Keratinocyte (primary cell): ENCODE data around the gene ATCAY. TPM values are rescaled to one million over a fixed set of nuclear protein-coding genes. Genes with fewer than 3 reads are reported as not detected.

Source experiments
- DNase-seq: peaks from one replicate; pipeline ENCODE4 v3.0.0-alpha.2; 2011; ENCODE audit warnings: low read depth, missing footprints, low spot score
- FAIRE-seq: peaks from 2 replicates; lab custom pipeline; 2011; peaks lifted over from hg19 to GRCh38; lab: Jason Lieb, UNC
- H2AFZ ChIP-seq: 2 replicates; pipeline ENCODE4 v1.6.0; 2012; ENCODE audit warnings: low read length, control low read depth, inconsistent platforms; ENCODE audit not compliant: control insufficient read depth
- H3K27ac ChIP-seq: 2 replicates; pipeline ENCODE4 v1.5.1; 2011; ENCODE audit warnings: low read length; ENCODE audit not compliant: control insufficient read depth, insufficient read depth
- H3K27me3 ChIP-seq: 3 replicates; pipeline ENCODE4 v1.6.0; 2011; ENCODE audit warnings: low read length; ENCODE audit not compliant: control insufficient read depth, insufficient read depth; ENCODE audit errors: extremely low read depth
- H3K36me3 ChIP-seq, 2 experiments: 2 replicates in 1 of 2; 3 replicates in 1 of 2; pipeline ENCODE4 v1.5.1; 2011; ENCODE audit warnings: low read length in 2 of 2, mild to moderate bottlenecking in 1 of 2; ENCODE audit not compliant: control insufficient read depth in 2 of 2, insufficient read depth in 2 of 2; ENCODE audit errors: extremely low read depth in 1 of 2
- H3K4me1 ChIP-seq: 3 replicates; pipeline ENCODE4 v1.5.1; 2011; ENCODE audit warnings: low read length; ENCODE audit not compliant: control insufficient read depth, insufficient read depth; ENCODE audit errors: extremely low read depth
- H3K4me2 ChIP-seq: 3 replicates; pipeline ENCODE4 v1.6.0; 2011; ENCODE audit warnings: low read depth, low read length; ENCODE audit not compliant: control insufficient read depth, insufficient read depth; ENCODE audit errors: extremely low read depth
- H3K4me3 ChIP-seq, 3 experiments: fragments of 200-600 bp in 1 of 3; sonication (generic) in 1 of 3; 2 replicates in 2 of 3; 3 replicates in 1 of 3; pipeline ENCODE4 v1.5.1; 2011 to 2016; ENCODE audit warnings: low read length in 3 of 3, mild to moderate bottlenecking in 3 of 3, control low read depth in 2 of 3, inconsistent platforms in 1 of 3, low read depth in 1 of 3, mixed read lengths in 1 of 3, mixed run types in 1 of 3, moderate library complexity in 1 of 3; ENCODE audit not compliant: control insufficient read depth in 2 of 3, insufficient read depth in 2 of 3; ENCODE audit errors: extremely low read depth in 1 of 3
- H3K79me2 ChIP-seq: 2 replicates; pipeline ENCODE4 v1.6.0; 2012; ENCODE audit warnings: low read length; ENCODE audit not compliant: control insufficient read depth, insufficient read depth
- H3K9ac ChIP-seq: 3 replicates; pipeline ENCODE4 v1.6.0; 2011; ENCODE audit warnings: low read length; ENCODE audit not compliant: control insufficient read depth, insufficient read depth; ENCODE audit errors: extremely low read depth
- H3K9me1 ChIP-seq: 3 replicates; pipeline ENCODE4 v1.6.0; 2011; ENCODE audit warnings: low read length; ENCODE audit not compliant: control insufficient read depth, insufficient read depth; ENCODE audit errors: extremely low read depth
- H3K9me3 ChIP-seq: 2 replicates; pipeline ENCODE4 v1.5.1; 2012; ENCODE audit warnings: low read depth, low read length; ENCODE audit not compliant: control insufficient read depth
- H4K20me1 ChIP-seq: 3 replicates; pipeline ENCODE4 v1.6.0; 2011; ENCODE audit warnings: low read length; ENCODE audit not compliant: control insufficient read depth, insufficient read depth; ENCODE audit errors: extremely low read depth
- CTCF ChIP-seq, 3 experiments: IDR thresholded peaks in 1 of 3; conservative IDR thresholded peaks in 1 of 3; optimal IDR thresholded peaks in 1 of 3; 2 replicates in 2 of 3; 3 replicates in 1 of 3; pipeline versions ENCODE3 to v1.5.1; 2011; ENCODE audit warnings: low read length in 3 of 3, mild to moderate bottlenecking in 3 of 3, moderate library complexity in 2 of 3, control low read depth in 1 of 3, inconsistent platforms in 1 of 3; ENCODE audit not compliant: insufficient read depth in 2 of 3; ENCODE audit errors: extremely low read depth in 1 of 3
- EZH2 ChIP-seq: IDR thresholded peaks from one replicate; pipeline ENCODE4 v1.6.1; 2012; ENCODE audit warnings: inconsistent platforms, mild to moderate bottlenecking, low read length, moderate library complexity
- dilution Hi-C: fragments of 300-500 bp; cut with MboI; formaldehyde crosslinking; loops from one replicate; pipeline ENCODE4 v1.7.0; 2020; ENCODE audit warnings: low sequenced_read_pairs; ENCODE audit not compliant: extremely low pct_ligation_motif_present
- polyA plus RNA-seq, 5 experiments: library from polyadenylated mRNA; depleted of rRNA in 3 of 5; stranded (reverse) in 3 of 5; stranded (forward) in 1 of 5; unstranded in 1 of 5; fragments of >200 nt; gene quantifications; 1 replicate in 1 of 5; 2 replicates in 3 of 5; 3 replicates in 1 of 5; pipeline versions ENCODE4 v1.2.1 to v1.2.3, GENCODE V29; 2011 to 2012; ENCODE audit warnings: missing spikeins in 2 of 5, low read depth in 1 of 5, low replicate concordance in 1 of 5

ATCAY gene
- polyA plus RNA-seq, 1 donor (not counting 4 experiments of a cell fraction or from before 2014, with no cell fraction given): not detected

DNA sequence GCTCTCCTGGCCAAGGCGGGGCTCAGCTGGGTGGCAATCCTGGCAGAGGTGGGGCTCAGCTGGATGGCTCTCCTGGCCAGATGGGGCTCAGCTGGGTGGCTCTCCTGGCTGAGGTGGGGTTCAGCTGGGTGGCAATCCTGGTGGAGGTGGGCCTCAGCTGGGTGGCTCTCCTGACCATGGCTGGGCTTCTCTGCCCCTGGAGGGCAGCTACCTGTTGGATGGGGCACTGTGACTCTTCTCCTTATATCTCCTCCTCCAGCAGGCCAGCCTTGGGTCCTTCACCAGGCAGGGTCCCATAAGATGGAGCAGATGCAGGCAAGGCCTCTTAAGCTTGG, 28.3 kb upstream of the ATCAY start:
- no peaks in the 10 kb centered on the region for H3K9me1 ChIP-seq

GRCh38 chr19:3852614-3853254, 27.8 kb upstream of the ATCAY start:
- TF ChIP-seq EZH2 (no peak), CTCF (optimal IDR thresholded peaks at IDR 0.05 in 1 of 3, IDR thresholded peaks at IDR 0.05 in 1 of 3, conservative IDR thresholded peaks at IDR 0.05 in 1 of 3; ENCODE audit: extremely low read depth in 1 of 3, insufficient read depth in 2 of 3, low read length in 3 of 3) (peak; percentile 50 to 70 (median 53))
- Histone ChIP-seq H3K9ac (no peak overlapping the region), H3K36me3 (no peaks in the 10 kb centered on the region), H3K4me1 (no peaks in the 10 kb centered on the region), H2AFZ (no peak overlapping the region), H3K9me3 (peaks cover 2% of the 10 kb centered on the region), H3K9me1 (no peaks in the 10 kb centered on the region), H3K27me3 (peaks cover 63% of the 10 kb centered on the region), H4K20me1 (peaks cover 9% of the 10 kb centered on the region), H3K27ac (no peak overlapping the region), H3K79me2 (no peaks in the 10 kb centered on the region), H3K4me2 (no peak overlapping the region), H3K4me3 (no peak overlapping the region)
- dilution Hi-C loops: no loop called here
- DNase-seq (peak; percentile 55), FAIRE-seq (peak; percentile 62)

More for the DNA sequence above, 28.3 kb upstream of the ATCAY start:
- H3K36me3 ChIP-seq: no peaks in the 10 kb centered on the region
- peaks cover 2% of the 10 kb centered on the region for H3K9me3 ChIP-seq
- no peak overlapping the region for H2AFZ ChIP-seq
- H3K4me2 ChIP-seq: no peak overlapping the region
- H4K20me1 ChIP-seq: peaks cover 9% of the 10 kb centered on the region
- TF ChIP-seq EZH2 (no peak), CTCF (optimal IDR thresholded peaks at IDR 0.05 in 1 of 3, IDR thresholded peaks at IDR 0.05 in 1 of 3, conservative IDR thresholded peaks at IDR 0.05 in 1 of 3; ENCODE audit: extremely low read depth in 1 of 3, insufficient read depth in 2 of 3, low read length in 3 of 3) (no peak)
- no peak overlapping the region for H3K9ac ChIP-seq
- H3K27ac ChIP-seq: no peak overlapping the region
- no peak for DNase-seq
- dilution Hi-C loops: no loop called here
- H3K27me3 ChIP-seq: peaks cover 66% of the 10 kb centered on the region
- no peaks in the 10 kb centered on the region for H3K79me2 ChIP-seq
- FAIRE-seq: no peak
- no peaks in the 10 kb centered on the region for H3K4me1 ChIP-seq
- H3K4me3 ChIP-seq: no peak overlapping the region
